Vagina (tissue), 2 donors: ENCODE results near the gene SERINC5. TPM values are rescaled to one million over a fixed set of nuclear protein-coding genes. Genes with fewer than 3 reads are reported as not detected.

Experiments used
- DNase-seq, 2 donors: peaks; one replicate each; pipeline ENCODE4 v3.0.0-alpha.2; 2017; ENCODE audit errors: extremely low spot score in 2 of 2
- H3K27ac ChIP-seq: fragments of 200-600 bp; sonication (generic); one replicate; pipeline ENCODE4 v1.5.1; 2019
- H3K27me3 ChIP-seq: fragments of 200-600 bp; sonication (generic); one replicate; pipeline ENCODE4 v1.5.1; 2019
- H3K36me3 ChIP-seq, 2 donors: fragments of 200-600 bp; sonication (generic); one replicate each; pipeline ENCODE4 v1.5.1; 2017 to 2019
- H3K4me1 ChIP-seq: fragments of 200-600 bp; sonication (generic); one replicate; pipeline ENCODE4 v1.5.1; 2019
- H3K4me3 ChIP-seq, 2 donors: fragments of 200-600 bp; sonication (generic); 1 replicate in 1 of 2; 2 replicates in 1 of 2; pipeline ENCODE4 v1.5.1; 2016 to 2019
- H3K9me3 ChIP-seq: fragments of 200-600 bp; sonication (generic); one replicate; pipeline ENCODE4 v1.5.1; 2019
- CTCF ChIP-seq, 3 experiments: fragments of 450-650 bp in 2 of 3; fragments of 200-600 bp in 1 of 3; sonication (generic) in 1 of 3; IDR thresholded peaks; one replicate each; pipeline ENCODE4 v1.5.1; 2017 to 2019; ENCODE audit warnings: antibody characterized with exemption in 3 of 3, mild to moderate bottlenecking in 2 of 3, moderate library complexity in 2 of 3
- POLR2A ChIP-seq, 2 donors: fragments of 450-650 bp; IDR thresholded peaks; one replicate each; pipeline ENCODE4 v1.6.1; 2017; ENCODE audit warnings: antibody characterized with exemption in 2 of 2, mild to moderate bottlenecking in 2 of 2, moderate library complexity in 2 of 2
- POLR2AphosphoS5 ChIP-seq, 2 donors: sonication (generic); formaldehyde crosslinking; IDR thresholded peaks; one replicate each; pipeline ENCODE4 v1.9.0; 2017; ENCODE audit warnings: antibody characterized with exemption in 2 of 2, mild to moderate bottlenecking in 2 of 2, low read depth in 1 of 2; ENCODE audit not compliant: insufficient read depth in 1 of 2
- intact Hi-C: fragments of 100-400 bp; cut with DNase I; formaldehyde crosslinking; loops from one replicate; pipeline ENCODE4 v1.15.1; 2023
- total RNA-seq: library from RNA; depleted of rRNA; stranded (reverse); fragments of >200 nt; gene quantifications from one replicate; pipeline ENCODE4 v1.2.3, GENCODE V29; 2016

The SERINC5 gene
- total RNA-seq, 1 donor from 2014 or later = 35.6 TPM

- Histone ChIP-seq H3K27ac (no peak overlapping the region), H3K36me3 (no peaks in the 10 kb centered on the region), H3K9me3 (no peaks in the 10 kb centered on the region), H3K4me3 (no peak overlapping the region), H3K4me1 (peaks cover 29% of the 10 kb centered on the region), H3K27me3 (no peaks in the 10 kb centered on the region)
- TF ChIP-seq POLR2A (IDR thresholded peaks at IDR 0.05) (no peak), POLR2AphosphoS5 (IDR thresholded peaks at IDR 0.05; ENCODE audit: insufficient read depth in 1 of 2, low read depth in 1 of 2) (no peak), CTCF (IDR thresholded peaks at IDR 0.05) (no peak)
- intact Hi-C loops = no loop called here
- DNase-seq = no peak
Measured at GRCh38 chr5:80212171-80212667, 43.6 kb downstream of the SERINC5 start.

GRCh38 chr5:80211327-80211726 is 44.5 kb downstream of the SERINC5 start:
- Histone ChIP-seq H3K27me3 (no peaks in the 10 kb centered on the region), H3K4me1 (peaks cover 21% of the 10 kb centered on the region), H3K36me3 (no peaks in the 10 kb centered on the region), H3K27ac (no peak overlapping the region), H3K4me3 (no peak overlapping the region), H3K9me3 (no peaks in the 10 kb centered on the region)
- intact Hi-C loops = no loop called here
- no peak for DNase-seq
- TF ChIP-seq CTCF (IDR thresholded peaks at IDR 0.05) (no peak), POLR2AphosphoS5 (IDR thresholded peaks at IDR 0.05; ENCODE audit: insufficient read depth in 1 of 2, low read depth in 1 of 2) (no peak), POLR2A (IDR thresholded peaks at IDR 0.05) (no peak)

DNA sequence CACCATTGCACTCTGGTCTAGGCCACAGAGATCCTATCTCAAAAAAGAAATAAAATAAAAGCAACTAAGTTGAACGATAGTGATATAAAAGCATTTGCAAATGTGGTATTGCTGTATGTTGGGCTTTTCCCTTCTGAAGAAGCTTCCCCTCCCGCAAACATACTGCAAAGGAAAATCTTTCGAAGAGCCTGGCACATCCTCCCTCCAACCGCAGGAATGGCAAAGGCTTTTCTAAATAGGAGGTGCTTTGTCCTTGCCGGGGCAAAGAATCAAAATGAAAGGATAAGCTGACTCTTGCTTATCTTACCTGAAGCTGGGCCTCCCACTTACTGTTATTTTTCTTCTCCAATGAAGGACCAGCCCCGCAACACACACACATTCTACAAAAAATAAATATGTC is 45.8 kb downstream of the SERINC5 start:
- H3K4me3 ChIP-seq = no peak overlapping the region

DNA sequence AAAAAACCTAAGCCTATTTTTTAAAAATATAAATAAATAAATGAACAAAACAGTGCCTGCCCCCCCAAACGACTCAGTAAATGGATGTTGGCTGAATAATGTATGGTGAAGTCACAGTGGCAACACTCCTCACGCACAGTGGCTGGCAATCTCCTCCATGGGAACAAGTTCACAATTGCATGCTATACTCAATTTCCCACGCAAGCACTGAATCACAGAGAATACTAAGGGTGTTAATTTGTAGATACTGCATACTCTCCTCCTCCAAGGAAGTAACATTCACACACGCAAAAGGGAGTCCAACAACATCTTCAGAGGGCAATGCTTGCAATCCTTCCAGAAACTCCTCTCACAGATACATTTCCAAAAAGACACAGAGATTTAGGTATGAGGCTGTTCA is 47.5 kb downstream of the SERINC5 start:
- Histone ChIP-seq H3K4me1 (peaks cover 16% of the 10 kb centered on the region), H3K36me3 (no peaks in the 10 kb centered on the region), H3K27me3 (no peaks in the 10 kb centered on the region), H3K9me3 (no peaks in the 10 kb centered on the region), H3K4me3 (no peak overlapping the region), H3K27ac (no peak overlapping the region)
- no peak for TF ChIP-seq POLR2A (IDR thresholded peaks at IDR 0.05)
- TF ChIP-seq POLR2AphosphoS5 (IDR thresholded peaks at IDR 0.05; ENCODE audit: insufficient read depth in 1 of 2, low read depth in 1 of 2) = no peak
- TF ChIP-seq CTCF (IDR thresholded peaks at IDR 0.05) = no peak
- intact Hi-C loops = no loop called here
- no peak for DNase-seq

More for the DNA sequence above, 45.8 kb downstream of the SERINC5 start:
- no peaks in the 10 kb centered on the region for H3K27me3 ChIP-seq
- intact Hi-C loops = no loop called here
- H3K4me1 ChIP-seq = peaks cover 16% of the 10 kb centered on the region
- H3K9me3 ChIP-seq = no peaks in the 10 kb centered on the region
- TF ChIP-seq POLR2A (IDR thresholded peaks at IDR 0.05) (no peak), CTCF (IDR thresholded peaks at IDR 0.05) (no peak), POLR2AphosphoS5 (IDR thresholded peaks at IDR 0.05; ENCODE audit: insufficient read depth in 1 of 2, low read depth in 1 of 2) (no peak)
- no peaks in the 10 kb centered on the region for H3K36me3 ChIP-seq
- no peak for DNase-seq
- no peak overlapping the region for H3K27ac ChIP-seq

- Histone ChIP-seq H3K9me3 (no peaks in the 10 kb centered on the region), H3K27me3 (no peaks in the 10 kb centered on the region), H3K4me1 (peaks cover 16% of the 10 kb centered on the region), H3K36me3 (no peaks in the 10 kb centered on the region), H3K27ac (no peak overlapping the region), H3K4me3 (no peak overlapping the region)
- no peak for TF ChIP-seq POLR2AphosphoS5 (IDR thresholded peaks at IDR 0.05; ENCODE audit: insufficient read depth in 1 of 2, low read depth in 1 of 2)
- TF ChIP-seq POLR2A (IDR thresholded peaks at IDR 0.05) = no peak
- no peak for TF ChIP-seq CTCF (IDR thresholded peaks at IDR 0.05)
- DNase-seq = no peak
- intact Hi-C loops = no loop called here
Measured at GRCh38 chr5:80207832-80208231, 48.0 kb downstream of the SERINC5 start.
